NCI-H2196 treated with DMSO at 0.1 percent for 48 hours (cell line): ENCODE measurements around the gene NME8.

Experiments
- DNase-seq: peaks from one replicate; lab custom pipeline; 2025; ENCODE audit not compliant: unreplicated experiment; lab: John Stamatoyannopoulos, UW

Gene NME8

DNA sequence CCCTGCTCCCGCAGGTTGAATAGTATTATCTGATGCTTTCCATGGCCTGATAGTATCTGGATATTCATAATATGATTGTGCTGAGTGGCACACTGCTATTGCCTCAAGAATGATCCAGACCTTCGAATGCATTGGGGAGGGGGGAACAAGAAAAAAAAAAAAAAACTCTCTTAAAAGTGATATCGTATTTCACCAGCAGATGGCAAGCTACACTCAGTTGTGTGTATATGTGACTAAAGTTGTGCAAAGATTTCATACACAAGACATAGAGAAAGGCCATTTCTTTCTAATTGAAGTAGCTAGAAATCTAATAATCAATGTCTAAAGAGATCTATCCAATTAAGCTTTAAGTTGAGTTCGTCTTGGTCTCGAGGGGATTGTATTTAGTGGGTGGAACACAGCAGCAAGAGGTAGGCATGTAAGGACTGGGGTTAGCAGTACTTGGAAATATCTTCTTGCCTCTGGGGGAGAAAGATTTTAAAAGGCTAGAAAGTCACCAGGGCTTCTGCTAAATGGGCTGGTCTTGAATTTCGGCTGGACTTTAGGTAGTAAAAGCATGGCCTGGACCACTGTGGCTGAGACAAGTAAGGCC is 52.9 kb downstream of the NME8 start:
- no peak for DNase-seq

DNA sequence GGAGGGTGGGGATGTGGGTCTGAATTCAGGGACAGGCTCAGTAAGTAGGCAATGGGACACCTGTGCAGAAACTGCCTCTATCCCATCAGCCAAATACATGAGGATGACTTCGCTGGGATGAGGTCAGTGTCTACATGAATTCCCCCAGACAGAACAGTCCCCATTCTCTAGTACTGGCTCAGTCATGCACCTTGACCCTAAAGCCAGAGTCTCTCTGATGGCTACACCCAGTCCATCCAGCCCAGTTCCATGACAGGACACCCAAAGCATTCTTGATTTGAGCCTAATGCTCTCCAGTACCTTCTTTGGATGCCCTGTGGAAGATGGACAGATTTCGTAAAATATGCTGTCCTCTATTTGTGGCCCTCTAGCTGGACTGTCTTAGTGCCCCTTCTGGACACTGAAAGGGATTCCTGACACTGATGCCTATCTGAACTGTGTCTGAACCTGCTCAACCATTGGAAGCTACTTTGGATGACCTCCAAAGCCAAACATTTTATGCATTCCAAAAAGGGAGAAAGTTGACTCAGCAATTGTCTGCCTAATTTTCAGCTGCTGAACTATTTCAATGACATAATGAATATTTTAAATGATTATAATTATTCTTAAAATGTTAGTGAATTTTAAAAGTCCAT is 53.6 kb downstream of the NME8 start:
- DNase-seq, result no peak

DNA sequence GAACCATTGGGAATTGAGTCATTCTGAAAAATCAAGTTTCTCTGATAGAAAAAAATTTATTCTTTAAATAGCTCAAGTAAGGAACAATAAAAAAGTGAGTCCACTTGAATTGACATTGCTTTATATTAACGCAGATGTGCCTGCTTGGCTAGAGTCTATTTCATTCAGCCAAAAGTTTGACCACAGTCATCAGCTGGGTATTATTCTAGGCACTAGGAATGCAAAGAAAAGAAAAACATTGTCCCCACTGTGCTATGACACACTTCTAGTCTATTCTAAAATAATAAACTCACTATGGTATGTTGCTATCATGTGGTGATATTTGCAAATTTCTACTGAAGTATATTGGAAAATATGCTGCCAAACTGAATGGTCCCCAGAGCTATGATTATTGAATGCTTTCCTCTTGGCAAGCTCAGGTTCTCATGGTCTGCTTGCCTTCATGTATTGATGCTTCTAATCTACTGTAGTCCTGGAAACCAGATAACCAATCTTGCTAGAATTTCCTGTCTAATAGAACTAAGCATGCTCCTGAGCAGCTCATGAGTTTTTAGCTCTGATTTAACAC is 59.9 kb downstream of the NME8 start:
- DNase-seq, result no peak

DNA sequence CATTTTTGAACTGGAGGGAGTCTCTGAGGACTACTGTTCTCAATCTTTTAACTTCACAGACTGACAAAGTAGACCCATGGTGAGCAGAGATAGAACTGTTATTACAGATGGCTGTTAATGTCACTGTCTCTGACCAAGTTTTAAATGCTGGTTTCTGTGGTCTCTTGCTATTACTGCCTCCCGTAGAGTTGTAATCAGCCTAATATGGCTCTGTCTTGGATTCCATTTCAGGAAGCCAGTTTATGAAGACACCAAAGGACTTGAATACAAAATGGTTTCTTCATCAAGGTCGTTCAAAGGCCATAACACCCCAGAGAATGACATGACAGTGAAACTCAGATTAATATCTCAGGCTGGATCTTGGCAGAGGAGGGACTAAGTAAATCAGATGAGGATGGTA is 64.4 kb downstream of the NME8 start:
- DNase-seq, result no peak

DNA sequence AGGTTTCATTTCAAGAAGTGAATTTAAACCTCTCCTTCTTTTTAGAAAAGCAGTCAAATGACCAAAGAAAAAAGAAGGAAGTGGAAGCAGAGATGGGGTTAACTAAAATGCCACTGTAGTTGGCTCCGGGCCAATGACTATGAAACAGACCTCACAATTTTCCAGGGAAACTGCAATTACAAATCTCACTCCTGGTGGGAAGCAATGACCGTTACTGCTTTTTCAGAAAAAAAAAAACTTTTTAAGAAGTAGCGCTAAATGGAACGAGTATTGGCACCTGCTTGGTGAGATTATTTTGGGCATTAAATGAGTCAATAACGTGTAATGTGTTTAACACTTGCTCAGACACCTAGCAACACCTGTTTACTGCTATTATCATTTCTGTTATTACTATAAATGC is 67.0 kb downstream of the NME8 start:
- DNase-seq, result no peak

DNA sequence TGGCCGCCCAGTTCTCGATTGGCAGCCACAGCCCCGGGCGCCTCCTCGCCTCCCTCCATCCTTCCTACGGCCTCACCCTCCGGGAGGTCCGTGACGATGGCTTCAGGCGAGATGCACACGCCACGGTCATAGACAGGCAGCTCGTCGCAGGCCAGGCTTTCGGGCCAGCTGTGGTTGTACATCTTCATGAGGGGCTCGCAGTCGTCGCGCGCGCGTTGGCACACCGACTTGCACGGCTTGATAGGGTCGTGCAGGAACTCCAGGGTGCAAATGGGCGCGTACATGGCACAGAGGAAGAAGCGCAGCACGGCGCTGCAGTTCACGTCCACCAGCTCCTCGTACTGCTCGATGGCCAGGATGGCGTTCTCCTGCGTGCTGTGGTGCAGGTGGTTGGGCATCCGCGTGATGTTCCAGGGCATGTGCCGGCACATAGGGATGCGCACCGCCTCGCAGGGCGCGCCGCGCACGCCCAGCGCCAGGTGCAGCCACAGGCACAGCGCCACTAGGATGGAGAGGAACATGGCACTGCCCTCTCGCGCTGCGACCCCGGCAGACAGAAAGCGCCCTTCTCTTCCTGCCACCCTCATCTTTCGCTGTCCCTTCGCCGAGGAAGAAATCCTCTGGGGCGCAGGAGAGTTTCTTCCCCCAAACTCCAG is 67.7 kb downstream of the NME8 start:
- no peak for DNase-seq

DNA sequence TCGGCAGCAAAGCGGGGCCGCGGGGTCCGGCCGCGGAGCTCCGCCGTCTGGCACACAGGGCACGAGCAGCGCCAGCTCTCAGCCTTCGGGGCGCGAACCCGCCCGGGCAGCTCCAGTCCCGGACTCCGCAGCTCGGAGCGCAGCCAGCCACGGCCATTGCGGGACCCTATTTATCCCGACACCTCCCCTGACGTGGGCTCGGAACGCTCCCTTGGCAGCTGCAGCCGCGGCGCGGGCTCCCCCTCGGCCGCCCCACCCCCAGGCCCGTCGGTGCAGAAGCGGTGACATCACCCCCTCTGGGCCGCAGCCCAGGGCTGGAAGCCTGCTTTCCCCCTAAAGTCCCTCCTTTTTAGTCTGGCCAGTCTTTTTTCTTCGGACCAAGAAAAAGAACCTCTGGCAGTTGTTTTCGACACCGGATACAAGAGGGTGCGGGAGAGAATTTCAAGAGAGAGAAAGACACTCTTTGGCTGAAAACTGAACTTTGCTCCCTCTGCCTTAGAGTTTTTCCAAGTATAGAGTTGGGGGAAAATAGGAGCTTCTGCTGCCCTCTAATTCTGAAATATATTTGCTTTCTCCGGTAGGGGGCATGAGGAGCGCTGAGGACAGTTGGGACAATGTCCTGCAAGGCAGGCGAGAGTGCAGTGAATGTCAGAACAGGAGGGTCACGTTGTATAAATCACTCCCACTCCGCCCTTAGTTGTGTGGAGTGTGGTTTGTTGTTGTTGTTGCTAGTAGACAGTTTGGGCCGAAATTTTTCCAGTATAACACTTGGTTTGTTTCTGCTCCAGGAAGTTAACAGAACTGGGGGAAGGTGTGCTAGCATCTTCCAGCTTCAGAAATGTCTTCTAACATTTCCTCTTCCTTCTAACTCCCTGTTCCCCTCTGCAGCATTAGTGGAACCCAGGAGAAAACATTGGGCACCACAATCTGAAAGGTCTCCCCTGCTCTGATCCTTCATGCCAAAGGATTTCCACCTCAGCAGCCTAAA is 68.6 kb downstream of the NME8 start, which contains the start of gene SFRP4:
TSS of gene SFRP4 (minus strand) at position 145 of the 988 bp plus-strand sequence. CDS start 280 bp downstream, outside the sequence.
- no peak for DNase-seq

DNA sequence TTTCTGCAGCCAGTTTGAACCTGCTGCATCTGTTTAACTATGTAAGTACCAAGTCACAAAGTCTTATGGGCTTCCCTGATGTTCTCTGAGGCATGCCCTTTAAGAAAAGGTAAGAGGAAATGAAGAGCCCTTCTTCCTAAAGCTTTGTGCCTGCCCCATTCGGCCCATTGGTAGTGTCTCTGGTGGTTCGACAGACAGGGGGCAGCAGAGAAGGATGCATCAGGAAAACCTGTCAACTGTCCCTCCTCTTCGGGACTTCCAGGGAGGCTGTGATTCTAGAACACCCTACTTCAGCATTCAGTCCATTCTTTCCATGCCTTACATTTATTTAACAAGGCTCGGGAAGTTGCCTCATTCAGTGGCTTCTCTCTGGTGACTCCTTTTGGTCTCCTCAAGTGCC is 70.1 kb downstream of the NME8 start:
- DNase-seq, result no peak

DNA sequence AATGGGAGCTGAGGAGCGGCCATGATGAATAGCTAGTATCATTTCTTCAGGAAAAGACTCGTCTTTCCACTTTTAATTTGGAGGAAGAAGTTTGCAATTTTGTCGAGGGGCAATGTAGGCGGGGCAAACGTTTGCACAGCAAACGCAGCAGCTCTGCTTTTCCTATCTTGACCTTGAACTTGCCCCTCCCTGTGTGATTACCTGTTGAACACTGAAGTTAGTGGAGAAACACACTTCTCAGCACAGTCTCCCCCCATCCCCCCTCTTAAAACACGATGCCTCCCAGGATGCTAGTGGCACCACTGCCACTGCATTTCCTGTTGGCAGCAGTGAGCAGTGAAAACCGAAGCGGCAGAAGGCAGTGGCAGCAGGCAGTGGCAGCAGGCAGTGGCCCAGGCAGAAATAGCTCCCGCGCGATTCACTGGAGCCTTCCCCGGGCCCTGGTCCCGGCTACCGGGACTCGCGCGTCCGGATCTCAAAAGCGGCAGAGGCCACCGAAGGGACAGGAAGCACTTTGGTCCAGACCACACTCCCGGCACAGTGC is 72.0 kb downstream of the NME8 start, which contains the start of gene EPDR1:
TSS of gene EPDR1 (plus strand) at position 336 of the 544 bp plus-strand sequence. CDS start 300 bp downstream, outside the sequence.
- no peak for DNase-seq

DNA sequence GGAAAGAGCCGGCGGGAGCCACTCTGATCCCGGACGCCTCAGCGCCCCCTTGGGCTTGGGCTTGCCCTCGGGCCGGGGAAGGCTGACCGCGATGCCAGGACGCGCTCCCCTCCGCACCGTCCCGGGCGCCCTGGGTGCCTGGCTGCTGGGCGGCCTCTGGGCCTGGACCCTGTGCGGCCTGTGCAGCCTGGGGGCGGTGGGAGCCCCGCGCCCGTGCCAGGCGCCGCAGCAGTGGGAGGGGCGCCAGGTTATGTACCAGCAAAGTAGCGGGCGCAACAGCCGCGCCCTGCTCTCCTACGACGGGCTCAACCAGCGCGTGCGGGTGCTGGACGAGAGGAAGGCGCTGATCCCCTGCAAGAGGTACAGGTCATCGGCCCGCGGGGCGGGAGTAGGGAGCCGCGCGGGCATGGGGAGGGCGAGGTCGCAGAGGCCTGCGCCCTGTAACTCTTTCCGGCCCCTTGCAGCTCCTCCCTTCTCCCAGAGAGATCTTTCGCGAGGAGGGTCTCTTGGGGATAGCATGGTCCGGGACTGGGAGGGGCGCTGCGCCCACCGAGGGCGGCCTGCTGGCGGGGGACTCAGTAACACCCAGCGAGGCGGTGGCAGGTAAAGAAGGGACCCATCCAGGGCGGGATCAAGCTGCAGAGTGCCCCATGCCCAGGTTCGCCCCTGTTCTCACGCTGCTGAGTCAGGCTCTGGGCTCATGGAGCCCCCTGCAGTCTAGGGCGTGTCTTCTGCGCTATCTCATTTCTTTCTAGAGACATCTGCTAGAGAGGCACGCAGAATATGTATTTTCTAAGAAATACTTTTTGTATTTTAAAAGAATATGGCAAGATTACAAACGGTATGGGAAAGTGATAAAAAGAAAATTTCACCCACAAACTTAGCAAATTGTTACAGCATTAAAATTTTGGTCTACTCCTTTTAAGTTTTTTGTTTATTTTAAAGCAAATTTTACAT is 72.7 kb downstream of the NME8 start:
- DNase-seq, result no peak

DNA sequence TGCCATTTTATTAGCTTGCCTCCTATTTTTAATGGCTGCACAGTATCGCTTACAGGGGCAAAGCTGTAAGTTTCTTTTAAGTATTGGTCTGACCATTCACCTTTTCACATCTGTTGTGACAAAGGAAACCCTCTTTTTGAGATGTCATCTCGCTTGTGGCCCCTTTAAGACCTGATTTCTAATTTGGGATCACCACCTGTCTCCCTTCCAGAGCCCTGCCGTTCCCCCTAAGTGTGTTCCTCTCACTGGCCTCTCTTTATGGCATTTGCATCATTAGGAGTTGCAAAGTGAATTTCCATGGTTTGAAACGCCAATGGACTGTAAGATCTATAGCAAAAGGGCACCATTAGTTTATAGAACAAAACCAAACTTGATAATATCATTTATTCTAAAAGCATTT is 73.5 kb downstream of the NME8 start:
- DNase-seq, result no peak

DNA sequence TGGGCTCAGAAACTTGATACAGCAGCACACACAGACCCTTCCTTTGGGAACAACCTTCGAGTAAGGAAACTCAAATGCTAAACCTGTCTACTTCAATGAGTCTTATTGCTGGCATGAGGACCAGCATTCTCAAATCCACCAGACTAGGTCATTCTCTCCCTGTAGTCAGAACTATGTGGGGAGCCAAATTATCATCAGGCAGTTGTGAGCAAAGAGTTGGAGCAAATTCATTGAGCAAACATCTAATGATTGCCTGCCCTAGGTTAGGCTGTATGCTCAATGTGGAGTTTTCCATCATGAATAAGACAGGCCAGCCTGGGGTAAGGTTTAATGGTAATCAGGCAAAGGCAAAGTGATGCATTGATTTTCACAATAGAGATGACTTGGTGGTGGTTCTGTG is 75.6 kb downstream of the NME8 start:
- no peak for DNase-seq

DNA sequence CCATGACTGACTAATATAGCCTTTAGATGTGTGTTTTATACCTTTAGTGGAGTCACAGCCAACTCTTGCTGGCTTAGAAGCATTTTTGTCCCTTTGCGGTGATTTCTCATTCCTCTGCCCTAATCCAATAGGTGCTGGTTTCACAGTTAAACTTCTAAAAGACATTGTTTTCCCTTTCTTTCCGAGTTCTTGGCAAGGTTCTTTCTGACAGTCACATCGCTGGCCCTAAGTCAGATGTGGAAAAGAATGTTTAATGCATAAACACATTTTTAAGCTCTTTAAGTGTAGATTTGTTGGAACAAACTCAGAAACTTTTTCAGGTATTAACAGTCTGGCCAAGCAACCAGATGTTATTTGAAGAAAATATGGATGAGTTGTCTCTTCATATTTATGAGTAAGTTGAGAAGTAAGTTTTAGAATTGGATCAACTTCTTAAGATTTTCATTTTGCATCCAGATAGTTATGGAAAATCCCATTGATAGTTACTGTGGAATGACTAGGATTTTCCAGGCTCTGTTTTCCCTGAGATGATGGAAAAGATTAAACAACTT is 76.2 kb downstream of the NME8 start:
- DNase-seq, result no peak

DNA sequence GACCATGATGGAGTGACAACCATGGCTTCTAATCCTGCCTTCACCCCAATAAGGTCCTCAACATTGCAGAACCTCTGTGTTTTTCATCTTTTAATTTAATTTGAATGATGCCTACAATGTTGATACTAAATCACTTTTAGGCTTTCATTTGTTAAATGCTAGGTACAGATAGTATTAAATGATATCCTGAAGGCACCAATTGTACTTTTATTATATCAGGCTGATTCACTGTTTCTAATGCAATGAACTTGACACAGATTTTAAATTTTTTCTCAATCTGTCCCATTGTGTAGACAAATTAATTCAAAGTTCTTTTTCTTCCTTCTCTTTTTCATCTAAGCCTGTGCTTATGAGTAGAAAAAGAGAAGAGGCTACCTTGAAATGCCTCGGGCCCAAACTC is 77.2 kb downstream of the NME8 start:
- DNase-seq, result no peak

DNA sequence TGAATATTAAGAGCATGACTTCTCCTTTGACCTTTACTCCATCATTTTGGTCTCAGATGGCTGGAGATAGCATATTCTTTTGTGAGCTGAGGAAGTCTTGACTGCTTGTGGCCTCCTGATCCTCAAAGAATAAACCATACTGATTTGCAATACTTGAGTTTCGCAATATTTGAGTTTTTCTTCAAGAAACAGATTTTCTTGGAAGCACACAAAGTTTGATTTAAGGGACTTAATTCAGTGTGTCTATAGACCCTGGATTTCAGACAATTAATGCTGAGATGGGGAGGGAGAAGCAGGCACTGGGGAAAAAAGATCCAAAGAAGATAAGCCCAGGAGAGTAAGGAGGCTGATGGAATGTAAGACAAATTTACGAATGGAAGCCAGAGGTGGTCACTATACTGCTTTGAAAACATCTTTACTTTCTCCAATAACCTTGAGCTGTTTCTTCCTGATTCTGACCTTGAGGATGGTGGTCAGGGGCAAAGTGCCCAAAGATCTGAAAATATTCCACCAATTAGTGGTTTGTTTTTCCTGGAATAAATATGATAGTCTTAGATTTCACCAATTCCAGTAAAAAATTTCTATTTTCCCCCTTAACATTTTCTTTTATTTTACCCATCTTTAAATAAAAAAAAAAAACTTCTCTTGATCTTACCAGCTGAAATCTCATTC is 79.5 kb downstream of the NME8 start:
- DNase-seq, result no peak

DNA sequence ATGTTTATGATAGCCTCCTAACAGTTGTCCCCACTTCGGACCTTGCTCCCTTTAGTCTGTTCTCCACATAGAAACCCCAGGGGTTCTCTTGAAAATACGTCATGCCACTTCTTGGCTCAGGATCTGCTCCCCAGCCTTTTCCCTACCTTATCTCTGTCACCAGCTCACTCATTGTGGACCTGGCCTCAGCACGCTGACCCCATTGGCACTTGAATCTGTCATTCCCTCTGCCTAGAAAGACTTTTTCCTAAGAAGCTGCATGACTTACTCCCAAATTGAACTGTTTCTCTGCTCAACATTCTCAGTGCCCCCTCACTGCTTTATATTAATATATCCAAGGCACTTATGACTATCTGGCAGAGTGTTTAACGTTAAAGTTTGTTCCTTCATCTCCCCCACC is 80.5 kb downstream of the NME8 start:
- DNase-seq, result no peak

DNA sequence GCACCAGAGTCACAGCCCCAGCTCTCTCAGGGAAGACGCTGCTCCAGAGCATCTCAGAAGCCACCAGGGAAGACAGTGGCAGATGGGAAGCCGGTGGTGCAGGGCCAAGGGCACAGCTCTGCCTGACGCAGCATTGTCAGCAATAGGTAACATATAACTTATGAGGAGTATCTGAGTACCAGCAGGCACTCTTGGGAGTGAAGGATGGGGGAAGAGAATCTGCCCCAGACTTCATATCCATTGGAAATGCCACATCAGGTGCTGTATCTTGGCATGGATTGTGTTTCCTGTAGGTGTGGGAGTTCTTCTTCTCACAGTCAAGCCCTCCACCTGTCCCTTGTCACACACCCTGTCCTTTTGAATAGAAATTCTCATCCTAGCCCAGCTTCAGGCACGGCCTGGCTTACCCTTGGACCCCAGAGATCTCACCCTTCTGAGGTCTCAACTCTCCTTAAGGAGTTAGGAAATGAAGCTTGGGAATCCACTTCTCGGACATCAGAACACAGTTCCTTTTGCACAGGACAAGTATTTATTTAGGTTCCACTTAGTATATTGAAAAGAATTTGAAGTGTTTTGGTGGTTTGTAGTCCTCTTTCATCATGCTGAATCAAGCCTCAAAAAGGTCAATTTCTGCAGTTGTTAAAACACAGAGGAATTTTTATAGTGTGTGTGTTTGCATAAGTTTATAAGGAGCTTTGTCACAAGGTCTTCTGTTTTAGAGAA is 82.0 kb downstream of the NME8 start:
- no peak for DNase-seq

DNA sequence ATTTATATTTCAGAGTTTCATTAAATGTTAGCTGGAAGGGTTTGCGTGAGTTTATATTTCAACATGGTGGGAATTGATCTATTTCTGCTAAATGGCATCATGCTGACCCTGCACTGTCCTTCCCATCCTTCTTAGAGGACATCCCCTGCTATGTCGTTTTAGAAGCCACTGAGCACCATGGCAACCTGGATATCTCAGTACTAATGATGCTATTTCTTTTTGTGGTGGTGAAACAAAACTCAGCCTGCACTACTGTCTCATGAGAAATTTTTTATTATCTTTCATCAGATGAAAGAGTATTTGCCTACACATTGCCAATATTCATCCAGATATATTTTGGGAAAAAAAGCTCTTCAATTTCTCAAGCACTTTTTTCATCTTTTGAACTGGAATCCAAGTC is 84.1 kb downstream of the NME8 start:
- no peak for DNase-seq
